ENCODE measurements around the gene SNAPIN. TPM values are rescaled to one million over a fixed set of nuclear protein-coding genes. Genes with fewer than 3 reads are reported as not detected.

Gene SNAPIN
- total RNA-seq, 1 experiment from 2014 or later: 39.1 TPM

DNA sequence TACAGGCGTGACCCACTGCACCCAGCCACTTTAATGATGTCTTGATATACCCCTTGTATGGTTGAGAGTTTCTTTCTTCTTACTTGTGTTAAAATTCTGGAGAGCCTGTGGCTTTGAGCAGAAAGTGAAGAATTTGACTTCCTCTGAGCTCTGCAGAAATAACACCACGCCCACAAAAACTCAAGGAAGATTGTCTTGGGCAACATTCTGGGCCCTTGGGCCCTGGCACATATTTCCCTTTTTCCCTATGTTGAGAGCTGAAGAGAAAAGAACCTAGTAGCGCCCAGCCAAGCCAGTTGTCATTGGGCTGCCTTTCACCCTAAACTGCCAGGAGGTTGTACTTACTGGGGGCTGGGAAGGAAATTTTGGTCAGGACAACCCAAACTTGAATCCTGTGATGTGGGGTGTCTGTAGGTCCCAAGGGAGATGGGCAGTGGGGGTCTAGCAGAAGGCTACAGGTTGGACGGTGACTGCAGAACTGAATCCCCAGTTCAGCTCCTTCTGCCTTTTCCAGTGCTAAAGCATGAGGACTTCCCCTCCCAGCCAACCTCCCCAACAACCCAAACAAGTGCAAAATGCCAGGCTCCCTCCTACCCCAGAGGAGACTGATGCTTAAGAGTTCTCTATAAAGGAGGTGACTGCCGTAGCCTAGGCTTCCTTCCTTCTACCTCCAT, 11.7 kb upstream of the SNAPIN start:
- CTCF ChIA-PET: interaction anchor here (1.6 kb wide), 1 partner anchor 74 kb away, joined by 4 read pairs; no protein-coding TSS in a partner anchor
- BruUV-seq (replicated peaks): no TSS peak

DNA sequence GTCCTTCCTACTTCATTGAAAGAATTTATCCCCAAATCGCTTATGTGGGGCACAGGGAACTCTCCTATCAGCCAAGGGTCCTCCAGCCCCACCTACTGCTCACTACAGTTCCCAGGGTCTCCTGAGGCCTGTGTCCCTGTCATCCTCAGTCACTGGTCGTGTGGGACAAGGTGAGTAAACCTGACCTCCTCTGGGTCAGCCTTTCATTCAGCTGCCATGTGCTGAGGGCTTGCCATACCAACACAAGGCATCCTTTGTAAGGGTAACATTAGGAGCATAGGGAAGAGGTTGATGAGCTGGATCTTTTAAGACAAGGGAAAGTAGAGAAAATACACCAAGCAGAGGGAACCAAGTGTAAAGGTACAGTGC, 11.2 kb upstream of the SNAPIN start:
- no peak overlapping the region for H3K4me2 ChIP-seq (ENCODE audit: low read length)
- peaks cover 36 to 39% of the 10 kb centered on the region in 2 experiments for H3K36me3 ChIP-seq (ENCODE audit: control insufficient read depth in 1 of 2, insufficient read depth in 2 of 2, low read length in 2 of 2)
- ATAC-seq (peak; percentile 54), DNase-seq (ENCODE audit: low read depth, low spot score) (no peak)
- intact Hi-C loops (cut with micrococcal nuclease): no loop called here
- no TSS peak for BruUV-seq (replicated peaks)
- no peak overlapping the region for H3K9ac ChIP-seq (ENCODE audit: low read length)
- no peaks in the 10 kb centered on the region for H3K9me3 ChIP-seq (ENCODE audit: control insufficient read depth in 1 of 2, insufficient read depth in 1 of 2, low read depth in 1 of 2, low read length in 2 of 2)
- H3K4me3 ChIP-seq (replicated peaks in 1 of 2; ENCODE audit: low read depth in 1 of 2, low read length in 2 of 2): no peak overlapping the region
- H3K4me1 ChIP-seq (ENCODE audit: control insufficient read depth in 1 of 2, insufficient read depth in 2 of 2, low read length in 2 of 2): peaks cover 0 to 4% of the 10 kb centered on the region in 2 experiments; a peak in 2 of 4 replicates
- no peaks in the 10 kb centered on the region for H3K27me3 ChIP-seq (ENCODE audit: insufficient read depth, low read length)
- ChIA-PET CTCF (interaction anchor here (1.5 to 1.6 kb wide), 2 partner anchors 75 to 136 kb away, joined by 4 to 7 read pairs; no protein-coding TSS in a partner anchor), RAD21 (ENCODE audit: low non-redundant PET in 1 of 2, low total read pairs in 2 of 2, uncharacterized antibody in 2 of 2, unreplicated experiment in 2 of 2) (no interaction called here), POLR2A (interaction anchor here (2.8 kb wide), 1 partner anchor 13 kb away, joined by 12 read pairs; the partner anchor contains the start of gene CHTOP)
- no peak overlapping the region for H2AFZ ChIP-seq (ENCODE audit: low read depth, low read length, poor library complexity, severe bottlenecking)
- H3K9me2 ChIP-seq (ENCODE audit: insufficient read depth): no peaks in the 10 kb centered on the region
- H3K79me2 ChIP-seq (ENCODE audit: insufficient read depth, low read length): peaks cover 28% of the 10 kb centered on the region; the same call in 1 of the 2 replicates
- H3K27ac ChIP-seq (ENCODE audit: low read depth, low read length): no peak overlapping the region
- peaks cover 6% of the 10 kb centered on the region; the same call in 1 of the 2 replicates for H4K20me1 ChIP-seq (ENCODE audit: insufficient read depth)
- TF ChIP-seq TCF7L2 (IDR thresholded peaks at IDR 0.05; ENCODE audit: borderline replicate concordance, extremely low read depth, insufficient read depth, insufficient read length): no peak
- no peak for TF ChIP-seq CEBPB (IDR thresholded peaks at IDR 0.05; ENCODE audit: low read depth)
- TF ChIP-seq, protein P1, sequence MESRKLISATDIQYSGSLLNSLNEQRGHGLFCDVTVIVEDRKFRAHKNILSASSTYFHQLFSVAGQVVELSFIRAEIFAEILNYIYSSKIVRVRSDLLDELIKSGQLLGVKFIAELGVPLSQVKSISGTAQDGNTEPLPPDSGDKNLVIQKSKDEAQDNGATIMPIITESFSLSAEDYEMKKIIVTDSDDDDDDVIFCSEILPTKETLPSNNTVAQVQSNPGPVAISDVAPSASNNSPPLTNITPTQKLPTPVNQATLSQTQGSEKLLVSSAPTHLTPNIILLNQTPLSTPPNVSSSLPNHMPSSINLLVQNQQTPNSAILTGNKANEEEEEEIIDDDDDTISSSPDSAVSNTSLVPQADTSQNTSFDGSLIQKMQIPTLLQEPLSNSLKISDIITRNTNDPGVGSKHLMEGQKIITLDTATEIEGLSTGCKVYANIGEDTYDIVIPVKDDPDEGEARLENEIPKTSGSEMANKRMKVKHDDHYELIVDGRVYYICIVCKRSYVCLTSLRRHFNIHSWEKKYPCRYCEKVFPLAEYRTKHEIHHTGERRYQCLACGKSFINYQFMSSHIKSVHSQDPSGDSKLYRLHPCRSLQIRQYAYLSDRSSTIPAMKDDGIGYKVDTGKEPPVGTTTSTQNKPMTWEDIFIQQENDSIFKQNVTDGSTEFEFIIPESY (IDR thresholded peaks at IDR 0.05; ENCODE audit: extremely low read depth, insufficient replicate concordance, low read length): no peak
- TF ChIP-seq, protein P2, sequence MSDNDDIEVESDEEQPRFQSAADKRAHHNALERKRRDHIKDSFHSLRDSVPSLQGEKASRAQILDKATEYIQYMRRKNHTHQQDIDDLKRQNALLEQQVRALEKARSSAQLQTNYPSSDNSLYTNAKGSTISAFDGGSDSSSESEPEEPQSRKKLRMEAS (IDR thresholded peaks at IDR 0.05): no peak
- TF ChIP-seq EZH2 (IDR thresholded peaks at IDR 0.05): no peak
- peak; percentile 18 for TF ChIP-seq POLR2A (IDR thresholded peaks at IDR 0.05; ENCODE audit: borderline replicate concordance, extremely low read depth, insufficient read depth, insufficient read length)
- TF ChIP-seq SRF (IDR thresholded peaks at IDR 0.05; ENCODE audit: low read depth): no peak
- TF ChIP-seq, protein P3, sequence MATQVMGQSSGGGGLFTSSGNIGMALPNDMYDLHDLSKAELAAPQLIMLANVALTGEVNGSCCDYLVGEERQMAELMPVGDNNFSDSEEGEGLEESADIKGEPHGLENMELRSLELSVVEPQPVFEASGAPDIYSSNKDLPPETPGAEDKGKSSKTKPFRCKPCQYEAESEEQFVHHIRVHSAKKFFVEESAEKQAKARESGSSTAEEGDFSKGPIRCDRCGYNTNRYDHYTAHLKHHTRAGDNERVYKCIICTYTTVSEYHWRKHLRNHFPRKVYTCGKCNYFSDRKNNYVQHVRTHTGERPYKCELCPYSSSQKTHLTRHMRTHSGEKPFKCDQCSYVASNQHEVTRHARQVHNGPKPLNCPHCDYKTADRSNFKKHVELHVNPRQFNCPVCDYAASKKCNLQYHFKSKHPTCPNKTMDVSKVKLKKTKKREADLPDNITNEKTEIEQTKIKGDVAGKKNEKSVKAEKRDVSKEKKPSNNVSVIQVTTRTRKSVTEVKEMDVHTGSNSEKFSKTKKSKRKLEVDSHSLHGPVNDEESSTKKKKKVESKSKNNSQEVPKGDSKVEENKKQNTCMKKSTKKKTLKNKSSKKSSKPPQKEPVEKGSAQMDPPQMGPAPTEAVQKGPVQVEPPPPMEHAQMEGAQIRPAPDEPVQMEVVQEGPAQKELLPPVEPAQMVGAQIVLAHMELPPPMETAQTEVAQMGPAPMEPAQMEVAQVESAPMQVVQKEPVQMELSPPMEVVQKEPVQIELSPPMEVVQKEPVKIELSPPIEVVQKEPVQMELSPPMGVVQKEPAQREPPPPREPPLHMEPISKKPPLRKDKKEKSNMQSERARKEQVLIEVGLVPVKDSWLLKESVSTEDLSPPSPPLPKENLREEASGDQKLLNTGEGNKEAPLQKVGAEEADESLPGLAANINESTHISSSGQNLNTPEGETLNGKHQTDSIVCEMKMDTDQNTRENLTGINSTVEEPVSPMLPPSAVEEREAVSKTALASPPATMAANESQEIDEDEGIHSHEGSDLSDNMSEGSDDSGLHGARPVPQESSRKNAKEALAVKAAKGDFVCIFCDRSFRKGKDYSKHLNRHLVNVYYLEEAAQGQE (IDR thresholded peaks at IDR 0.05; ENCODE audit: low read depth): no peak
- TF ChIP-seq POLR2AphosphoS5 (IDR thresholded peaks at IDR 0.05; ENCODE audit: low read depth, low read length): 0 out of 2 replicates have a peak, but pooled peaks have one; percentile 43
- TF ChIP-seq EGR1 (IDR thresholded peaks at IDR 0.05; ENCODE audit: low read depth): no peak

More for the DNA sequence above, 11.7 kb upstream of the SNAPIN start:
- intact Hi-C loops (cut with micrococcal nuclease): no loop called here
- Histone ChIP-seq H3K4me1 (ENCODE audit: control insufficient read depth in 1 of 2, insufficient read depth in 2 of 2, low read length in 2 of 2) (peaks cover 0 to 4% of the 10 kb centered on the region in 2 experiments; a peak in 2 of 4 replicates), H3K9me2 (ENCODE audit: insufficient read depth) (no peaks in the 10 kb centered on the region), H3K4me2 (ENCODE audit: low read length) (no peak overlapping the region), H3K36me3 (ENCODE audit: control insufficient read depth in 1 of 2, insufficient read depth in 2 of 2, low read length in 2 of 2) (peaks cover 41 to 44% of the 10 kb centered on the region in 2 experiments), H2AFZ (ENCODE audit: low read depth, low read length, poor library complexity, severe bottlenecking) (no peak overlapping the region), H3K27me3 (ENCODE audit: insufficient read depth, low read length) (no peaks in the 10 kb centered on the region), H3K9me3 (ENCODE audit: control insufficient read depth in 1 of 2, insufficient read depth in 1 of 2, low read depth in 1 of 2, low read length in 2 of 2) (no peaks in the 10 kb centered on the region), H4K20me1 (ENCODE audit: insufficient read depth) (peaks cover 6% of the 10 kb centered on the region; the same call in 1 of the 2 replicates), H3K27ac (ENCODE audit: low read depth, low read length) (no peak overlapping the region), H3K9ac (ENCODE audit: low read length) (no peak overlapping the region), H3K4me3 (replicated peaks in 1 of 2; ENCODE audit: low read depth in 1 of 2, low read length in 2 of 2) (no peak overlapping the region), H3K79me2 (ENCODE audit: insufficient read depth, low read length) (peaks cover 33% of the 10 kb centered on the region)
- TF ChIP-seq EGR1 (IDR thresholded peaks at IDR 0.05; ENCODE audit: low read depth) (no peak), POLR2AphosphoS5 (IDR thresholded peaks at IDR 0.05; ENCODE audit: low read depth, low read length) (peak; percentile 42), EZH2phosphoT487 (IDR thresholded peaks at IDR 0.05; ENCODE audit: borderline replicate concordance) (no peak), ELF1 (IDR thresholded peaks at IDR 0.05; ENCODE audit: borderline replicate concordance, low read depth) (no peak), SRF (IDR thresholded peaks at IDR 0.05; ENCODE audit: low read depth) (no peak), TCF7L2 (IDR thresholded peaks at IDR 0.05; ENCODE audit: borderline replicate concordance, extremely low read depth, insufficient read depth, insufficient read length) (no peak), CEBPB (IDR thresholded peaks at IDR 0.05; ENCODE audit: low read depth) (no peak), ZFX (IDR thresholded peaks at IDR 0.05) (no peak)
- peak; percentile 17 for ATAC-seq
- ChIA-PET POLR2A (interaction anchor here (1.2 kb wide), 1 partner anchor 13 kb away, joined by 3 read pairs; the partner anchor contains the start of gene CHTOP), RAD21 (ENCODE audit: low non-redundant PET in 1 of 2, low total read pairs in 2 of 2, uncharacterized antibody in 2 of 2, unreplicated experiment in 2 of 2) (no interaction called here)
- DNase-seq (ENCODE audit: low read depth, low spot score): no peak
